Measurements from ENCODE around the gene MYOZ3. TPM values are rescaled to one million over a fixed set of nuclear protein-coding genes. Genes with fewer than 3 reads are reported as not detected.

MYOZ3 gene
- under 1 TPM in 2 of 4 donors, not detected in 2; 0.33 to 0.55 TPM for total RNA-seq
- under 1 TPM; 0.16 to 0.92 (median 0.60) TPM for polyA plus RNA-seq

DNA sequence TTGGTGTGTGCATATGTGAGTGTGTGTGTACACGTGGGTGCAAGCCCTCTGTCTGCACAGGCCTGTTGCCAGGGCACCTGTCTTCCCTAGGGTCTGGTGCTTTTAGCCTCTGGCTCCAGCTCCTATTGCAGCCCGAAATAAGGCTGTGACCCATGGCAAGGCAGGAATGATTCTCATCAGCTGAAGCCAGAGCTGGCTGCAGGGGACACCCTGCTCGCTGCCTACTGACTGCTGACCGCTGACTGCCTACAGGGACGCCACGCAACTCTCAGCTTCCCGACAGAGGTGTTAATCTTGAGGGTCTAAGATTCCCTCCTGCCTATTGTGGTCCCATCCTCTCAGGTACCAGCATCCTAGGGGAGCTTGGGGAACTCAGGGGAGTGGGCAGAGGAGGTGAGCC lies at the start of gene MYOZ3:
TSS of gene MYOZ3 (plus strand) at position 166 of the 400 bp plus-strand sequence. CDS start 1,691 bp downstream, outside the sequence.
- no peaks in the 10 kb centered on the region for H3K36me3 ChIP-seq
- 77 to 80% methylated on average over 7 of the region's 7 CpGs for WGBS, 2 donors
- peaks cover 0 to 18% (median 16%) of the 10 kb centered on the region in 4 donors for H3K4me1 ChIP-seq
- H3K27ac ChIP-seq = peak within 1 kb of the TSS in 1 of 4 donors; percentile 17
- DNase-seq = no peak
- TF ChIP-seq POLR2AphosphoS5 (IDR thresholded peaks at IDR 0.05) (no peak), POLR2A (IDR thresholded peaks at IDR 0.05) (no peak), EP300 (IDR thresholded peaks at IDR 0.05) (no peak)
- TF ChIP-seq, protein P1, sequence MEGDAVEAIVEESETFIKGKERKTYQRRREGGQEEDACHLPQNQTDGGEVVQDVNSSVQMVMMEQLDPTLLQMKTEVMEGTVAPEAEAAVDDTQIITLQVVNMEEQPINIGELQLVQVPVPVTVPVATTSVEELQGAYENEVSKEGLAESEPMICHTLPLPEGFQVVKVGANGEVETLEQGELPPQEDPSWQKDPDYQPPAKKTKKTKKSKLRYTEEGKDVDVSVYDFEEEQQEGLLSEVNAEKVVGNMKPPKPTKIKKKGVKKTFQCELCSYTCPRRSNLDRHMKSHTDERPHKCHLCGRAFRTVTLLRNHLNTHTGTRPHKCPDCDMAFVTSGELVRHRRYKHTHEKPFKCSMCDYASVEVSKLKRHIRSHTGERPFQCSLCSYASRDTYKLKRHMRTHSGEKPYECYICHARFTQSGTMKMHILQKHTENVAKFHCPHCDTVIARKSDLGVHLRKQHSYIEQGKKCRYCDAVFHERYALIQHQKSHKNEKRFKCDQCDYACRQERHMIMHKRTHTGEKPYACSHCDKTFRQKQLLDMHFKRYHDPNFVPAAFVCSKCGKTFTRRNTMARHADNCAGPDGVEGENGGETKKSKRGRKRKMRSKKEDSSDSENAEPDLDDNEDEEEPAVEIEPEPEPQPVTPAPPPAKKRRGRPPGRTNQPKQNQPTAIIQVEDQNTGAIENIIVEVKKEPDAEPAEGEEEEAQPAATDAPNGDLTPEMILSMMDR (IDR thresholded peaks at IDR 0.05) = no peak
- H3K27me3 ChIP-seq = no peaks in the 10 kb centered on the region
- intact Hi-C loops (cut with DNase I) = no loop called here
- no peak within 1 kb of the TSS for H3K4me3 ChIP-seq
- no peaks in the 10 kb centered on the region for H3K9me3 ChIP-seq

GRCh38 chr5:150612405-150612804 lies 48.6 kb upstream of the MYOZ3 start:
- intact Hi-C loops (cut with DNase I) = no loop called here
- Histone ChIP-seq H3K27ac (peak overlapping the region in 3 of 4 donors; percentile 0 to 84 (median 45)), H3K4me3 (no peak overlapping the region), H3K9me3 (no peaks in the 10 kb centered on the region), H3K4me1 (peaks cover 0 to 66% (median 55%) of the 10 kb centered on the region in 4 donors), H3K27me3 (no peaks in the 10 kb centered on the region), H3K36me3 (no peaks in the 10 kb centered on the region)
- 34 to 72% methylated on average over 4 of the region's 4 CpGs for WGBS, 2 donors
- TF ChIP-seq EP300 (IDR thresholded peaks at IDR 0.05) (no peak), POLR2AphosphoS5 (IDR thresholded peaks at IDR 0.05) (no peak), POLR2A (IDR thresholded peaks at IDR 0.05) (no peak)
- TF ChIP-seq, protein P1 (IDR thresholded peaks at IDR 0.05) = no peak
- no peak for DNase-seq

DNA sequence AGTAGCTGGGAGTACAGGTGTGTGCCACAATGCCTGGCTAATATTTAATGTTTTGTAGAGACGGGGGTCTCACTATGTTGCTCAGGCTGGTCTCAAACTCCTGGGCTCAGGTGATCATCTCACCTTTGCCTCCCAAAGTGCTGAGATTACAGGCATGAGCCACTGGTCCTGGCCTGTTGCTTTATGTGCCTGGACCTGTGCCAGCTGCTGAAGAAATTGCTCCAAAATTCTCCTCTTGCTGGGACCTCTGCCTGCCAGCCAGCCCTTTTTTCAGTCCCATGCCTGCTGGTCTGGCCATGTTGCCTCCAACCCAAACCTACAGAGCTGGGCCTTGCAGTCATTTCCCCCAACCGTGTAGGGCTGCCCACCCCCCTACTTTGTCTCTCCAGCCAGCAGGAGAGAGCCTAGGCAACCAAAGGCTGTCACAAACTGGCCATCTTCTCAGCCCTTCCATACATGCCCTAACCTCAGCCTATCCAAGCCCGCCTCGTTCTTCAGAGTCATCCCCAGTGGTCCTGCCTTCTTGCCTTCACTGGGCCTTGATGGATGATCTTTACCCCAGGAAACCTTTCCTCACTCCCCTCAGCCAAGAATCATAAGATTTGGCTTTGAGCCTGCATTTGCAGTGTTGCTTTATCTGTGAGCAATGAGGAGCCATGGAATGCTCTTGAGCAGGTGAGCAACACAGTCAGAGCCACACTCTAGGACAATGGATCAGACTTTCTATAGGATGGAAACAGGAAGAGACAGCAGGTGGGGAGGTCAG lies 48.0 kb upstream of the MYOZ3 start:
- H3K27me3 ChIP-seq = no peaks in the 10 kb centered on the region
- no peak overlapping the region for H3K4me3 ChIP-seq
- peak overlapping the region; percentile 0 to 84 (median 38) for H3K27ac ChIP-seq
- DNase-seq = no peak
- H3K4me1 ChIP-seq = peaks cover 0 to 70% (median 57%) of the 10 kb centered on the region in 4 donors
- H3K36me3 ChIP-seq = no peaks in the 10 kb centered on the region
- intact Hi-C loops (cut with DNase I) = no loop called here
- TF ChIP-seq POLR2AphosphoS5 (IDR thresholded peaks at IDR 0.05) (no peak), EP300 (IDR thresholded peaks at IDR 0.05) (no peak)
- 56 to 74% methylated on average over 4 of the region's 4 CpGs for WGBS, 2 donors
- H3K9me3 ChIP-seq = no peaks in the 10 kb centered on the region

DNA sequence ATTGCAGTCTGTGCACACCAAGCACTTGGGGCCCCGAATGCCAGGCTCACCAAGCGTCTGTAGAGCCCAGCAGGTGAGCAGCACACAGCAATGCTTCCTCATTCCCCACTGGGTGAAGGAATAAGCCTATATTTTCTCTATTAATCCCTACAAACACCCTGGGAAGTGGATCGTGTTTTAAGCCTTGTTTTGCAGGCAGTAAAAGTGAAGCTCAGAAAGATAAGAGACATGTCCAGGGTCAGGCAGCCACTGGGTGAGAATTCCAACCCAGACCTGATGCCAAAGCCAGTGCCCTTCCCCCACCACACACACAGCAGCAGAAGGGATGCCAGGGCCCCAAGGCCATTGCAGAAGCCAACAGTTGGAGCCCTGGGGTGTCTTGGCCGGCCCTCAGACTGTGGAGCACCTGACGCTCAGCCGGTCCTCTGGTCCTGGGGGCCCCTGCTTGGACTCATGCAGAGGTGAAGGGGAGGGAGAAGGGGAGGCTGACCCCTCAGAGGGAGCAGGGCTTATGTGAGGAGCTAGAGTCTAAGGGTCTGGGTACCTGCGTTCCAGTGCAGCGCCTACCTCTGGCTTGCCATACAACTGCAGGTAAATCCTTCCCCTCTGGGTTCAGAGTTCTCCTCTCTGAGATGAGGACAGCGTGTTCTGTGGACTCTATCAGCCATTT lies 46.9 kb upstream of the MYOZ3 start:
- intact Hi-C loops (cut with DNase I) = no loop called here
- no peak for DNase-seq
- Histone ChIP-seq H3K27me3 (no peaks in the 10 kb centered on the region), H3K27ac (peak overlapping the region in 1 of 4 donors; percentile 84), H3K36me3 (no peaks in the 10 kb centered on the region), H3K9me3 (no peaks in the 10 kb centered on the region), H3K4me3 (no peak overlapping the region), H3K4me1 (peaks cover 0 to 78% (median 63%) of the 10 kb centered on the region in 4 donors)
- WGBS, 2 donors = 58 to 76% methylated on average over 9 of the region's 9 CpGs
- TF ChIP-seq POLR2A (IDR thresholded peaks at IDR 0.05) = no peak
- no peak for TF ChIP-seq POLR2AphosphoS5 (IDR thresholded peaks at IDR 0.05)
- TF ChIP-seq, protein P1 (IDR thresholded peaks at IDR 0.05) = no peak
- TF ChIP-seq EP300 (IDR thresholded peaks at IDR 0.05) = no peak

DNA sequence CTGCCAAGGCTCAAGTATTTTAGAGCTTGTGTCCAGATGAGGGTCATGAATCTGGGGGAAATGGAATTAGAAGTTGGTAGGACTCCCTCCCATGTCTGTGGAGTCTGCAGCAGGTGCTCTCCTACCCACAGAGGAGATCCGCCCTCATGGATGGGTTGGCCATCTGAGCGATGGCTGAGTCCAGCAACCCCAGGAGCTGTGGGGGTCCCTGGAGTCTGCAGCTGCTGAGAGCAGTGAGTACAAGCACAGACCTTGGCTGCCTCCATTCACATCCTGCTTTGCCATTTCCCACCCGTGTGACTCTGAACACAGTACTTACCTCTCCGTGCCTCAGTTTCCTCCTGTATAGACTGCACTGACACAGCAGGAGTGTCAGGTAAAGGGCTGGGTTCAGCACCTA lies 46.4 kb upstream of the MYOZ3 start:
- no peaks in the 10 kb centered on the region for H3K9me3 ChIP-seq
- H3K27me3 ChIP-seq = no peaks in the 10 kb centered on the region
- H3K4me1 ChIP-seq = peaks cover 0 to 81% (median 64%) of the 10 kb centered on the region in 4 donors
- H3K36me3 ChIP-seq = no peaks in the 10 kb centered on the region
- no peak for TF ChIP-seq POLR2A (IDR thresholded peaks at IDR 0.05)
- TF ChIP-seq, protein P1 (IDR thresholded peaks at IDR 0.05) = no peak
- TF ChIP-seq POLR2AphosphoS5 (IDR thresholded peaks at IDR 0.05) = no peak
- peak overlapping the region in 3 of 4 donors; percentile 50 to 84 (median 66) for H3K27ac ChIP-seq
- no peak for DNase-seq
- H3K4me3 ChIP-seq = no peak overlapping the region
- 65 to 84% methylated on average over 4 of the region's 4 CpGs for WGBS, 2 donors
- intact Hi-C loops (cut with DNase I) = loop anchor here (5.0 kb wide), 1 partner anchor 38 kb away; no protein-coding TSS in a partner anchor

Data from sigmoid colon (tissue), 7 donors.